Measurements from ENCODE around the gene LSM10. TPM values are rescaled to one million over a fixed set of nuclear protein-coding genes. Genes with fewer than 3 reads are reported as not detected.

The LSM10 gene
- total RNA-seq, 1 donor from 2014 or later = 57.0 TPM

Other genes starting within 250 kb of the LSM10 start
- 59.6 TPM for gene TRAPPC3, start 248.4 kb downstream of the LSM10 start, total RNA-seq
- gene MAP7D1, start 241.7 kb downstream of the LSM10 start, total RNA-seq = 390 TPM
- gene THRAP3, start 173.5 kb downstream of the LSM10 start, total RNA-seq = 57.6 TPM
- gene SH3D21, start 91.5 kb downstream of the LSM10 start, total RNA-seq = 1.3 TPM
- gene EVA1B, start 74.3 kb downstream of the LSM10 start, total RNA-seq = 10.8 TPM
- 73.5 TPM for gene STK40, start 12.0 kb downstream of the LSM10 start, total RNA-seq
- gene OSCP1, start 52.5 kb upstream of the LSM10 start, total RNA-seq = 7.4 TPM
- gene MRPS15, start 66.5 kb upstream of the LSM10 start, total RNA-seq = 110 TPM
- gene CSF3R, start 85.0 kb upstream of the LSM10 start, total RNA-seq = 3.3 TPM